HEK293 (cell line): Measurements from ENCODE around the gene FOXP3.

ENCODE experiments used
- HOXA7 ChIP-seq: sonication (generic); formaldehyde crosslinking; IDR thresholded peaks from 2 replicates; pipeline ENCODE4 v1.8.1; 2022; ENCODE audit warnings: missing genetic modification reagents, borderline replicate concordance
- KLF10 ChIP-seq: fragments of 450-650 bp; IDR thresholded peaks from 2 replicates; pipeline ENCODE4 v1.5.1; 2018; ENCODE audit warnings: missing biosample characterization, mild to moderate bottlenecking, missing genetic modification characterization
- MYNN ChIP-seq: fragments of 450-650 bp; formaldehyde crosslinking; IDR thresholded peaks from 2 replicates; pipeline ENCODE4 v1.5.1; 2016; ENCODE audit warnings: missing biosample characterization, missing genetic modification characterization, borderline replicate concordance
- RBAK ChIP-seq: fragments of 450-650 bp; formaldehyde crosslinking; IDR thresholded peaks from 2 replicates; pipeline ENCODE4 v1.5.1; 2016; ENCODE audit warnings: missing biosample characterization, missing genetic modification characterization
- ZBTB20 ChIP-seq: fragments of 450-650 bp; formaldehyde crosslinking; IDR thresholded peaks from 2 replicates; pipeline ENCODE4 v1.5.1; 2016; ENCODE audit warnings: missing biosample characterization, missing genetic modification characterization
- ZIC2 ChIP-seq: fragments of 450-650 bp; formaldehyde crosslinking; IDR thresholded peaks from 2 replicates; pipeline ENCODE4 v1.5.1; 2016; ENCODE audit warnings: missing biosample characterization, missing genetic modification characterization
- ZNF23 ChIP-seq: fragments of 450-650 bp; formaldehyde crosslinking; IDR thresholded peaks from 2 replicates; pipeline ENCODE4 v1.5.1; 2016; ENCODE audit warnings: missing biosample characterization, missing genetic modification characterization, borderline replicate concordance
- ZNF76 ChIP-seq: fragments of 450-650 bp; formaldehyde crosslinking; IDR thresholded peaks from 2 replicates; pipeline ENCODE4; 2016; ENCODE audit warnings: low read depth, missing biosample characterization, missing genetic modification characterization, borderline replicate concordance
- TF ChIP-seq, protein P1 (sequence below): fragments of 450-650 bp; formaldehyde crosslinking; IDR thresholded peaks from 2 replicates; pipeline ENCODE4 v1.5.1; 2016; ENCODE audit warnings: missing biosample characterization, missing genetic modification characterization

DNA sequence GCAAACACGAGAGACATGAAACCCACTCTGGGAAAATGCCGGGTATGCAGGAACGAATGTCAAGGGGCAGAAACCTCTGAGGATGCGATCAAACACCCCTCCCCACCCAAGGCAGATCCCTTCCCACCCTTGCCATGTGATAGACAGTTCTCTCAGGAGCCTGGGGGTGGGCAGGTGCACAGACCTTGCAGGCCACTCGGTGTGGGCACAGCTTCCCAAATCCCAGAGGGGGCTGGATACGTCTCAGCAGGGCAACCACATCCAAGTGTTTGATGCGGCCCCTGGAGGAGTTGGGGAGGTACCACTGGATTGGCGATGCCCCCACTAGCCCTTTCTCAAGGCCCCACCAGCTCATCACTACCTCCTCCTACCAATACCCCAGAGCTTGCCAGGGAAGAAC lies 54.1 kb downstream of the FOXP3 start:
- no peak for TF ChIP-seq ZIC2
- no peak for TF ChIP-seq MYNN (tag by site-specific recombination)
- TF ChIP-seq KLF10 (tag by site-specific recombination), result no peak
- TF ChIP-seq, protein P1, sequence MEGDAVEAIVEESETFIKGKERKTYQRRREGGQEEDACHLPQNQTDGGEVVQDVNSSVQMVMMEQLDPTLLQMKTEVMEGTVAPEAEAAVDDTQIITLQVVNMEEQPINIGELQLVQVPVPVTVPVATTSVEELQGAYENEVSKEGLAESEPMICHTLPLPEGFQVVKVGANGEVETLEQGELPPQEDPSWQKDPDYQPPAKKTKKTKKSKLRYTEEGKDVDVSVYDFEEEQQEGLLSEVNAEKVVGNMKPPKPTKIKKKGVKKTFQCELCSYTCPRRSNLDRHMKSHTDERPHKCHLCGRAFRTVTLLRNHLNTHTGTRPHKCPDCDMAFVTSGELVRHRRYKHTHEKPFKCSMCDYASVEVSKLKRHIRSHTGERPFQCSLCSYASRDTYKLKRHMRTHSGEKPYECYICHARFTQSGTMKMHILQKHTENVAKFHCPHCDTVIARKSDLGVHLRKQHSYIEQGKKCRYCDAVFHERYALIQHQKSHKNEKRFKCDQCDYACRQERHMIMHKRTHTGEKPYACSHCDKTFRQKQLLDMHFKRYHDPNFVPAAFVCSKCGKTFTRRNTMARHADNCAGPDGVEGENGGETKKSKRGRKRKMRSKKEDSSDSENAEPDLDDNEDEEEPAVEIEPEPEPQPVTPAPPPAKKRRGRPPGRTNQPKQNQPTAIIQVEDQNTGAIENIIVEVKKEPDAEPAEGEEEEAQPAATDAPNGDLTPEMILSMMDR, result no peak
- no peak for TF ChIP-seq HOXA7 (CRISPR knock-in tag)
- TF ChIP-seq ZNF76 (tag by site-specific recombination), result no peak
- no peak for TF ChIP-seq RBAK (tag by site-specific recombination)
- no peak for TF ChIP-seq ZNF23 (tag by site-specific recombination)
- no peak for TF ChIP-seq ZBTB20 (tag by site-specific recombination)
